ENCODE results near the gene VIPR2. TPM values are rescaled to one million over a fixed set of nuclear protein-coding genes. Genes with fewer than 3 reads are reported as not detected.

VIPR2 gene
- polyA plus RNA-seq, 3 donors: 2.1 to 3.4 (median 2.5) TPM

GRCh38 chr7:159068488-159068811, 76.2 kb downstream of the VIPR2 start:
- no peak for DNase-seq

GRCh38 chr7:159067576-159068487, 76.8 kb downstream of the VIPR2 start:
- no peak for DNase-seq

- DNase-seq: no peak
Measured at GRCh38 chr7:159066816-159067575, 77.7 kb downstream of the VIPR2 start.

GRCh38 chr7:159065852-159066480, 78.7 kb downstream of the VIPR2 start:
- DNase-seq: no peak

GRCh38 chr7:159064816-159065510, 79.7 kb downstream of the VIPR2 start:
- no peak for DNase-seq

GRCh38 chr7:159064121-159064815, 80.4 kb downstream of the VIPR2 start:
- no peak for DNase-seq

GRCh38 chr7:159063046-159063840, 81.4 kb downstream of the VIPR2 start:
- DNase-seq: no peak

- no peak for DNase-seq
Measured at GRCh38 chr7:159062569-159062968, 82.1 kb downstream of the VIPR2 start.

- no peak for DNase-seq
Measured at GRCh38 chr7:159061674-159062212, 82.9 kb downstream of the VIPR2 start.

GRCh38 chr7:159061209-159061608, 83.5 kb downstream of the VIPR2 start:
- DNase-seq: no peak

- DNase-seq: no peak
Measured at GRCh38 chr7:159060440-159060839, 84.2 kb downstream of the VIPR2 start.

GRCh38 chr7:159059629-159060028, 85.0 kb downstream of the VIPR2 start:
- no peak for DNase-seq

GRCh38 chr7:159057647-159058046, 87.0 kb downstream of the VIPR2 start:
- no peak for DNase-seq

GRCh38 chr7:159056737-159057136, 87.9 kb downstream of the VIPR2 start:
- no peak for DNase-seq

- no peak for DNase-seq
Measured at GRCh38 chr7:159051916-159052315, 92.8 kb downstream of the VIPR2 start.

GRCh38 chr7:159050704-159051103, 94.0 kb downstream of the VIPR2 start:
- DNase-seq: no peak

- no peak for DNase-seq
Measured at GRCh38 chr7:159049266-159050025, 95.2 kb downstream of the VIPR2 start.

- DNase-seq: no peak
Measured at GRCh38 chr7:159048656-159049055, 96.0 kb downstream of the VIPR2 start.

GRCh38 chr7:159047536-159047935, 97.1 kb downstream of the VIPR2 start:
- no peak for DNase-seq
